Epithelial cell of proximal tubule (primary cell): Measurements from ENCODE around the gene SNX9. TPM values are rescaled to one million over a fixed set of nuclear protein-coding genes. Genes with fewer than 3 reads are reported as not detected.
"Not testable (repeated sequence)": the region's sequence is repeated elsewhere in the genome, so short reads cannot be mapped to it uniquely, and the experiment has no call there.

Experiments
- DNase-seq: peaks from one replicate; pipeline ENCODE4 v3.0.0-alpha.2; 2011; ENCODE audit warnings: low read depth
- H3K4me3 ChIP-seq: 2 replicates; pipeline ENCODE4 v1.5.1; 2011; ENCODE audit warnings: low read depth, mild to moderate bottlenecking, low read length
- total RNA-seq: library from RNA; depleted of rRNA; stranded (reverse); fragments of >200 nt; gene quantifications from 2 replicates; pipeline ENCODE4 v1.2.3, GENCODE V29; 2015
- TF ChIP-seq, protein P1 (sequence below): conservative IDR thresholded peaks from 2 replicates; pipeline ENCODE4 v1.5.1; 2012; ENCODE audit warnings: low read depth, mild to moderate bottlenecking, low read length

The SNX9 gene
- total RNA-seq, 1 donor from 2014 or later: 51.3 TPM

DNA sequence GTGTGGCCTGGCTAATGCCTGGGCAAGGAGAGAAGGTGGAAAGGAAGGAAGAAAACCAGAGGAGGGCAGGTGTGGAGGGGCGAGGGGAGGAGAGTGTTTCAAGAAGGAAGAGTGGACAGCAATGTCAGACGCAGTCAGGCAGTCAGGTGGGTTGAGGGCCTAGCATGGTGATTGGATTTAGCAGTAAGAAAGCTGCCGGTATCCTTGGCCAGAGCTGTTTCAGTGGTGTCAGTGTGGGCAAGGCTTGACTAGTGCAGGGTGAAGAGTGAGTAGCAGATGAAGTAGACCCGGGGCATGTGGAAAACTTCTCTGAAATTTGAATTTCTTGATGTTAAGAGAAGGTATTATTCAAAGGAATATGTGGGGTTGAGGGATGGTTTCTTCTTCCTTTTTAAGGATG is 27.0 kb downstream of the SNX9 start:
- TF ChIP-seq, protein P1, sequence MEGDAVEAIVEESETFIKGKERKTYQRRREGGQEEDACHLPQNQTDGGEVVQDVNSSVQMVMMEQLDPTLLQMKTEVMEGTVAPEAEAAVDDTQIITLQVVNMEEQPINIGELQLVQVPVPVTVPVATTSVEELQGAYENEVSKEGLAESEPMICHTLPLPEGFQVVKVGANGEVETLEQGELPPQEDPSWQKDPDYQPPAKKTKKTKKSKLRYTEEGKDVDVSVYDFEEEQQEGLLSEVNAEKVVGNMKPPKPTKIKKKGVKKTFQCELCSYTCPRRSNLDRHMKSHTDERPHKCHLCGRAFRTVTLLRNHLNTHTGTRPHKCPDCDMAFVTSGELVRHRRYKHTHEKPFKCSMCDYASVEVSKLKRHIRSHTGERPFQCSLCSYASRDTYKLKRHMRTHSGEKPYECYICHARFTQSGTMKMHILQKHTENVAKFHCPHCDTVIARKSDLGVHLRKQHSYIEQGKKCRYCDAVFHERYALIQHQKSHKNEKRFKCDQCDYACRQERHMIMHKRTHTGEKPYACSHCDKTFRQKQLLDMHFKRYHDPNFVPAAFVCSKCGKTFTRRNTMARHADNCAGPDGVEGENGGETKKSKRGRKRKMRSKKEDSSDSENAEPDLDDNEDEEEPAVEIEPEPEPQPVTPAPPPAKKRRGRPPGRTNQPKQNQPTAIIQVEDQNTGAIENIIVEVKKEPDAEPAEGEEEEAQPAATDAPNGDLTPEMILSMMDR: no peak
- no peak overlapping the region for H3K4me3 ChIP-seq
- no peak for DNase-seq

DNA sequence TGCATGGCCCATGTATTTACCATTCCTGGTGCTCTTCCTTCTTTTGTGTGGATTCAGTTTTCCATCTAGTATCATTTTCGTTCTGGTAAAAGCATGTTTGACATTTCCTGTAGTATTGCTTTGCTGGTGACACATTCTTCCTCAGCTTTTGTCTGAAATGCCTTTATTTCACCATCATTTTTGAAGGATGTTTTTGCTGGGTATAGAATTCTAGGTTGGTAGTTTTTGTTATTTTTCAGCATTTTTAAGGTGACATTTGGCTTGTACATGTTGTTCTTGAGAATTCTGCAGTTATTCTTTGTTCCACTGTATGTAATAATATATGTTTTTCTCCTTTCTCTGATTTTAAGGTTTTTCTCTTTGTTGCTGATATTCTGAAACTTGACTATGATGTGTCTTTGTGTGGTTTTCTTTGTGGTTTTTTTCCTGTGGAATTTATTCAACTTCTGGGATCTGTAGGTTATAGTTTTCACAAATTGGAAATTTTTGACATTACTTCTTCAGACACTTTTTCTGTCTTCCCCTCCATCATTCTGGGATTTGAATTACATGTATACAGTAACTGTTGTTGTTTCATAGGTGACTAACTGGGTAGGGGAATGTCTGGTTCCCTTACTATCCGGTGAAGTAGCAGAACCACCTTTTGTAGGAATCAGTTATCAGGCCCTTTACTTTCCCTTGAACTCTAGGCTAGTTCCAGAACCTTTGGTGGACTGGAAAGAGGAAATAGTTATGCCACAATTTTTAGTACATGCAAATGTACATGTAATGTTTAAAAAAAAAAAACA is 30.2 kb downstream of the SNX9 start:
- TF ChIP-seq, protein P1: no peak
- H3K4me3 ChIP-seq: no peak overlapping the region
- DNase-seq: no peak

DNA sequence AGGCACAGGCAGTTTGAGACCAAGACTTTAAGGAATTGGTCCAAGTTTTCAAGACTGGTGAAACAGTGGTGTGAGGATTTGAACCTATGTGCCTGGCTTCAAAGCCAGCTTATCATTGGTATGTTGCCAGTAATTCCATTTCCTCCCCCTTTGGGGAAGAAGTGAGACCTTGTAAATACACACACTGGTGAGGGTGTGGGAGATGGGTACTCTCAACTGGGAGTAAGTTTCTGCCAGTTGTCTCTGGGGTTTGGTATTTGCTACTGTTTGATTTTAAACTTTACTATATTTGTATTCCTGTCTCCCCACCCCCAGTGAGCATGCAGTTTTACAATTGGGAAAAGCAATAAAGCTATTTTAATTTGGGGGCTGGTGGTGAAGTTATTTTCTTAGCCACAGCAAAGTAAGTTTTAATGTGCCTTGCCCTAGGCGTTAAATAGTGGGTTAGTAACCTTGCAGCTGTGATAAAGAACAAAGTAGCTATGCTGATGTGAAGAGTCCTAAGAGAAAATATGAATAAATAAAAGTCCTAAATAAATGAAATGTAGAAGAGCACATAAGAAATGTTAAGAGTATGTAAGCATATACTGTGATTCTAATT is 31.0 kb downstream of the SNX9 start:
- DNase-seq: no peak
- TF ChIP-seq, protein P1: no peak
- H3K4me3 ChIP-seq: no peak overlapping the region

DNA sequence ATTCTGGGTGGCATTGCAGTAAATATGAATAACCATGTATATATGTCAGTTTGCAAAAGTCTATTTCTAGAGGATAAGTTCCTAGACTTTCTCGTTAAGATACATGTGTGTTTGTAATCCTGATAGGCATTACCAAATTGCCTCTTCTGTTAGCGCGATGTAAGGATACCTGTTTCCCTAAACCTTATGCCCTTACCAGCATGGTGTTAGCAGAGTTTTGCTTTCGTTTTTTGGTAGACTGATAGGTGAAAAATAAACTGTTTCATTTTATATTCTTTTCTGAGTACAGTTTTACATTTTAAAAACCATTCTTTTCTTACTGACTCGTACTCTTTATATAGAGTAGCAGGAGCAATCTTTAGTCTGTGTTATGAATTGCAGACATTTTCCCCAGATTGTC is 32.3 kb downstream of the SNX9 start:
- DNase-seq: no peak
- no peak overlapping the region for H3K4me3 ChIP-seq
- TF ChIP-seq, protein P1: no peak

DNA sequence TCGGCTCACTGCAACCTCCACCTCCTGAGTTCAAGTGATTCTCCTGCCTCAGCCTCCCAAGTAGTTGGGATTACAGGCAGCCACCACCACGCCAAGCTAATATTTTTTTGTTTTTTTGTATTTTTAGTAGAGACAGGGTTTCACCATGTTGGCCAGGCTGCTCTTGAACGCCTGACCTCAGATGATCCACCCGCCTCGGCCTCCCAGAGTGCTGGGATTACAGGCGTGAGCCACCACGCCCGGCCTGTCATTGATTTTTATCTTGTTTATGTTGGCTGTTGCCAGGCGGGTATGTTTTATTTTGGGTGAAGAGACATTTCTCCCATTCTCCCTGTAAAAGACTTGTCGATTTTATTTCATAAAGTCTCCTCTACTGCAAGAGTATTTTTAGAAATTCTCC is 32.8 kb downstream of the SNX9 start:
- not testable (repeated sequence) for DNase-seq, H3K4me3 ChIP-seq

DNA sequence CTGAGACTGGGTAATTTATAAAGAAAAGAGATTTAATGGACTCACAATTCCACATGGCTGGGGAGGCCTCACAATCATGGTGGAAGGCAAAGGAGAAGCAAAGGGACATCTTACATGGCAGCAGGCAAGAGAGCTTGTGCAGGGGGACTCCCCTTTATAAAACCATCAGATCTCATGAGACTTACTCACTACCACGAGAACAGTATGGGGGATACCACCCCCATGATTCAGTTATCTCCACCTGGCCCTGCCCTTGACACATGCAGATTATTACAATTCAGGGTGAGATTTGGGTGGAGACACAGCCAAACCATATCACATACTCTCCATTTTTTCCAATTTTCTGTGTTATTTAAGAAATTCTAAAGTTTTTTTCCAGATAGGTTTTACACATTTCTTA is 35.6 kb downstream of the SNX9 start:
- H3K4me3 ChIP-seq, DNase-seq: not testable (repeated sequence)

DNA sequence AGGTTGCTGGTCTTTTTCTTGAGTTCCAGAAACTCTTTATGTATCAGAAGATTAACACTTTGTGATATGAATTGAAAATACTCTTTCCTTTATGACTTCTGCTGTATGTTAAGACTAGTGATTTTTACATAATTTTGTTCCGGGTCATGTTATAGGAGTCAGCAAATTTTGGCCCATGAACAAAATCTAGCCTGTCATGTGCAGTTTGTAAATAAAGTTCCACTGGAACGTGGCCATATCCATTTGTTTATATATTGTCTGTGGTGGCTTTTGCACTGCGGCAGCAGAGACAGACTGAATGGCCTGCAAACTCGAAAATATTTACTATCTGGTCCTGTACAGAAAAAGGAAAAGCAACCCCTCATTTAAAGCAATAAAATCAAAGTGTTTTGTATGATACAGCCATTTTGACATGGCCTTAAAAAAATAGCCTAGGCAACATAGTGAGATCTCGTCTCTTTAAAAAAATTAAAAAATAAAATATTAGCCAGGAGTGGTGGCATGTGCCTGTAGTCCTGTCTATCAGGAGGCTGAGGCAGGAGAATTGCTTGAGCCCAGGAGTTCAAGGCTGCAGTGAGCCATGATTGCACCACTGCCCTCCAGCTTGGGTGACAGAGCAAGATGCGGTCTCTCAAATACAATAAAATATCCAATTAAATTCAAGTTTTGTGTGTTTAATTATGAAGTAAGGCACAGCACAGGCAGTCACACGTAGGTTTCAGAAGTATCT is 36.9 kb downstream of the SNX9 start:
- no peak overlapping the region for H3K4me3 ChIP-seq
- TF ChIP-seq, protein P1: no peak
- DNase-seq: no peak
